Activated CD4-positive, alpha-beta T cell treated with anti-CD3 and anti-CD28 coated beads, Interleukin-2, amount 50 U/mL, for 48 hours (primary cell): Measurements from ENCODE around the gene DCC.

Experiments used
- DNase-seq, 2 experiments: peaks; one replicate each; pipeline ENCODE4 v3.0.0-alpha.2; 2020

The DCC gene

GRCh38 chr18:52339891-52340371 is at the start of gene DCC:
Gene DCC, plus strand, starts transcription at chr18:52340197. Its CDS starts 591 bp downstream, at chr18:52340788.
- DNase-seq, result no peak

GRCh38 chr18:52310651-52311050 is 29.3 kb upstream of the DCC start:
- no peak for DNase-seq

GRCh38 chr18:52311331-52311730 is 28.7 kb upstream of the DCC start:
- no peak for DNase-seq

- no peak for DNase-seq
These were observed 27.7 kb upstream of the DCC start for GRCh38 chr18:52312346-52312745.

- no peak for DNase-seq
These were observed 26.8 kb upstream of the DCC start for GRCh38 chr18:52313213-52313612.

- no peak for DNase-seq
These were observed 20.5 kb upstream of the DCC start for GRCh38 chr18:52319424-52319983.

GRCh38 chr18:52322307-52322706 is 17.7 kb upstream of the DCC start:
- no peak for DNase-seq

GRCh38 chr18:52323802-52324201 is 16.2 kb upstream of the DCC start:
- no peak for DNase-seq

GRCh38 chr18:52325997-52326396 is 14.0 kb upstream of the DCC start:
- DNase-seq, result no peak

GRCh38 chr18:52333860-52334259 is 6.1 kb upstream of the DCC start:
- DNase-seq, result no peak

GRCh38 chr18:52334307-52334706 is 5.7 kb upstream of the DCC start:
- no peak for DNase-seq

- DNase-seq, result no peak
These were observed 5.1 kb upstream of the DCC start for GRCh38 chr18:52334896-52335295.

GRCh38 chr18:52337276-52337675 is 2.7 kb upstream of the DCC start:
- no peak for DNase-seq

GRCh38 chr18:52340406-52341102 is 557 bp downstream of the DCC start:
- no peak for DNase-seq

- no peak for DNase-seq
These were observed 1.1 kb downstream of the DCC start for GRCh38 chr18:52341103-52341432.

GRCh38 chr18:52341608-52342381 is 1.8 kb downstream of the DCC start:
- no peak for DNase-seq

GRCh38 chr18:52342456-52342855 is 2.5 kb downstream of the DCC start:
- no peak for DNase-seq

- no peak for DNase-seq
These were observed 3.1 kb downstream of the DCC start for GRCh38 chr18:52343138-52343537.

- no peak for DNase-seq
These were observed 3.8 kb downstream of the DCC start for GRCh38 chr18:52343731-52344340.

- DNase-seq, result no peak
These were observed 4.9 kb downstream of the DCC start for GRCh38 chr18:52344881-52345280.

GRCh38 chr18:52345428-52345827 is 5.4 kb downstream of the DCC start:
- DNase-seq, result no peak

GRCh38 chr18:52348209-52348608 is 8.2 kb downstream of the DCC start:
- no peak for DNase-seq

- no peak for DNase-seq
These were observed 9.5 kb downstream of the DCC start for GRCh38 chr18:52349498-52349897.

- DNase-seq, result no peak
These were observed 12.9 kb downstream of the DCC start for GRCh38 chr18:52352920-52353319.
